Thymus (tissue), 11 donors: ENCODE data around the gene APOD. TPM values are rescaled to one million over a fixed set of nuclear protein-coding genes. Genes with fewer than 3 reads are reported as not detected.
"Not testable (repeated sequence)": the region's sequence is repeated elsewhere in the genome, so short reads cannot be mapped to it uniquely, and the experiment has no call there.

Experiments used
- DNase-seq, 9 donors: peaks; one replicate each; pipeline ENCODE4 v3.0.0-alpha.2; 2013; ENCODE audit warnings: low spot score in 9 of 9, low read depth in 6 of 9, missing footprints in 1 of 9
- H3K27ac ChIP-seq, 2 donors: one replicate each; pipeline ENCODE4 v1.5.1; 2013; ENCODE audit warnings: control low read depth in 1 of 2, low read depth in 1 of 2, low read length in 1 of 2, mild to moderate bottlenecking in 1 of 2, moderate library complexity in 1 of 2
- H3K27me3 ChIP-seq, 2 donors: one replicate each; pipeline ENCODE4 v1.5.1; 2013; ENCODE audit warnings: low read length in 1 of 2; ENCODE audit not compliant: control insufficient read depth in 2 of 2, insufficient read depth in 1 of 2
- H3K36me3 ChIP-seq, 2 donors: one replicate each; pipeline ENCODE4 v1.5.1; 2013; ENCODE audit warnings: low read length in 1 of 2, mild to moderate bottlenecking in 1 of 2, moderate library complexity in 1 of 2; ENCODE audit not compliant: control insufficient read depth in 2 of 2, insufficient read depth in 2 of 2
- H3K4me1 ChIP-seq, 2 donors: one replicate each; pipeline ENCODE4 v1.5.1; 2013; ENCODE audit warnings: low read length in 2 of 2; ENCODE audit not compliant: control insufficient read depth in 2 of 2, insufficient read depth in 2 of 2
- H3K4me3 ChIP-seq, 2 donors: one replicate each; pipeline ENCODE4 v1.5.1; 2013; ENCODE audit warnings: low read length in 2 of 2, control low read depth in 1 of 2, mild to moderate bottlenecking in 1 of 2
- H3K9me3 ChIP-seq, 2 donors: one replicate each; pipeline ENCODE4 v1.5.1; 2013; ENCODE audit warnings: low read length in 1 of 2, mild to moderate bottlenecking in 1 of 2; ENCODE audit not compliant: control insufficient read depth in 2 of 2, insufficient read depth in 1 of 2
- WGBS: extraction: QIAGEN DNeasy Blood & Tissue Kit; methylation state at CpG from one replicate; pipeline ENCODE4 v1.1.7; 2013; 5-methylcytosine and 5-hydroxymethylcytosine counted together
- polyA plus RNA-seq: library from polyadenylated mRNA; stranded (reverse); fragments of 200-250 nt; gene quantifications from one replicate; pipeline ENCODE4 v1.2.3, GENCODE V29; 2013
- total RNA-seq: library from RNA; stranded (reverse); fragments of 120-200 nt; gene quantifications from one replicate; pipeline ENCODE4 v1.2.4, GENCODE V29; 2013
- donor health status: healthy.

APOD gene
- total and polyA plus RNA-seq, 2 donors, result 2.9 to 200 TPM

GRCh38 chr3:195619591-195620369, 36.0 kb upstream of the APOD start:
- not testable (repeated sequence) for H3K9me3 ChIP-seq, H3K27ac ChIP-seq, H3K36me3 ChIP-seq, H3K4me1 ChIP-seq, H3K27me3 ChIP-seq, DNase-seq, H3K4me3 ChIP-seq
- 80% methylated on average over 26 of the region's 26 CpGs for WGBS

GRCh38 chr3:195617784-195618659, 34.3 kb upstream of the APOD start:
- not testable (repeated sequence) for H3K4me1 ChIP-seq, H3K36me3 ChIP-seq, H3K27ac ChIP-seq, H3K4me3 ChIP-seq, H3K27me3 ChIP-seq, DNase-seq, H3K9me3 ChIP-seq
- 96% methylated on average over 24 of the region's 28 CpGs for WGBS

- not testable (repeated sequence) for H3K4me1 ChIP-seq, H3K27ac ChIP-seq, H3K9me3 ChIP-seq, H3K27me3 ChIP-seq, H3K4me3 ChIP-seq, DNase-seq, H3K36me3 ChIP-seq
- 93% methylated on average over 5 of the region's 5 CpGs for WGBS
These were observed 33.4 kb upstream of the APOD start for GRCh38 chr3:195617134-195617533.

- Histone ChIP-seq H3K36me3 (no peaks in the 10 kb centered on the region), H3K27ac (no peak overlapping the region), H3K27me3 (no peaks in the 10 kb centered on the region), H3K4me3 (no peak overlapping the region), H3K9me3 (no peaks in the 10 kb centered on the region), H3K4me1 (peaks cover 0 to 8% of the 10 kb centered on the region in 2 donors)
- WGBS, result 92% methylated on average over 9 of the region's 9 CpGs
- DNase-seq, result no peak
These were observed 32.9 kb upstream of the APOD start for GRCh38 chr3:195616681-195617080.

GRCh38 chr3:195615952-195616537, 32.3 kb upstream of the APOD start:
- WGBS, result 98% methylated on average over 11 of the region's 15 CpGs
- DNase-seq, result not testable (repeated sequence)

GRCh38 chr3:195614672-195615504, 31.1 kb upstream of the APOD start:
- peak in 3 of 9 donors; percentile 3 to 57 (median 24) for DNase-seq
- not testable (repeated sequence) for H3K27me3 ChIP-seq, H3K4me1 ChIP-seq, H3K36me3 ChIP-seq, H3K9me3 ChIP-seq, H3K4me3 ChIP-seq, H3K27ac ChIP-seq
- 78% methylated on average over 15 of the region's 16 CpGs for WGBS

More at GRCh38 chr3:195615952-195616537, 32.3 kb upstream of the APOD start:
- not testable (repeated sequence) for H3K27ac ChIP-seq, H3K9me3 ChIP-seq, H3K4me1 ChIP-seq, H3K36me3 ChIP-seq, H3K4me3 ChIP-seq, H3K27me3 ChIP-seq

- WGBS, result 89% methylated on average over 15 of the region's 15 CpGs
- no peak for DNase-seq
These were observed 29.8 kb upstream of the APOD start for GRCh38 chr3:195613468-195614069.

GRCh38 chr3:195612075-195612800, 28.5 kb upstream of the APOD start:
- Histone ChIP-seq H3K27me3 (no peaks in the 10 kb centered on the region), H3K4me3 (no peak overlapping the region), H3K27ac (no peak overlapping the region), H3K4me1 (peaks cover 0 to 8% of the 10 kb centered on the region in 2 donors), H3K36me3 (no peaks in the 10 kb centered on the region), H3K9me3 (no peaks in the 10 kb centered on the region)
- WGBS, result 90% methylated on average over 8 of the region's 8 CpGs
- DNase-seq, result no peak

More at GRCh38 chr3:195613468-195614069, 29.8 kb upstream of the APOD start:
- Histone ChIP-seq H3K4me3 (no peak overlapping the region), H3K27me3 (no peaks in the 10 kb centered on the region), H3K4me1 (peaks cover 0 to 8% of the 10 kb centered on the region in 2 donors), H3K36me3 (no peaks in the 10 kb centered on the region), H3K9me3 (no peaks in the 10 kb centered on the region), H3K27ac (no peak overlapping the region)
